Measurements from ENCODE around the gene PCDHGC3.
A peak's percentile ranks its signal among the peaks of the same experiment; 100 is the strongest.
"Not testable (repeated sequence)": the region's sequence is repeated elsewhere in the genome, so short reads cannot be mapped to it uniquely, and the experiment has no call there.

PCDHGC3 gene

DNA sequence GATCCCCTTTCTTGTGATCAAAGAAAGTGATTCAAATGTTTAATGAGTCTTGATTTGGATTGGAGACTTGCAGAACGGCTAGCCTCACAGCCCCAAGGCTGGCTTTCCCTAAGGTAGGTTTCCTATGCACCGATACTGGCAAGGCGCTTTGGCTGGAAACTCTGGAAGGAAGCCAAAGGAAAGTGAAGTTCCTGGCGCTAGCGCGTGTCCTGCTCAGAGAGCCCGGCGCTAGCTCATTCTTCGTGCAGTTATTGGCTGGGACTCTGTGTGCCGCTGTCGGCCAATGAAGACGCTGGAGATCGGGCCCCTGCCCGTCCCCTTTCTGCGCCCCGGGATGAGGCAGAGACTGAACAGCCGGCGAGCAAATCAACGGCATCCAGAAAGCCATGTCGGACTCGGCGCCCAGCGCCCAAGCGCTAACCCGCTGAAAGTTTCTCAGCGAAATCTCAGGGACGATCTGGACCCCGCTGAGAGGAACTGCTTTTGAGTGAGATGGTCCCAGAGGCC is at the start of gene PCDHGC3:
Gene PCDHGC3 (plus strand): TSS at position 342 of the 507 bp plus-strand sequence. CDS start 151 bp downstream, at position 493.
- peak; percentile 72 to 77 for DNase-seq

DNA sequence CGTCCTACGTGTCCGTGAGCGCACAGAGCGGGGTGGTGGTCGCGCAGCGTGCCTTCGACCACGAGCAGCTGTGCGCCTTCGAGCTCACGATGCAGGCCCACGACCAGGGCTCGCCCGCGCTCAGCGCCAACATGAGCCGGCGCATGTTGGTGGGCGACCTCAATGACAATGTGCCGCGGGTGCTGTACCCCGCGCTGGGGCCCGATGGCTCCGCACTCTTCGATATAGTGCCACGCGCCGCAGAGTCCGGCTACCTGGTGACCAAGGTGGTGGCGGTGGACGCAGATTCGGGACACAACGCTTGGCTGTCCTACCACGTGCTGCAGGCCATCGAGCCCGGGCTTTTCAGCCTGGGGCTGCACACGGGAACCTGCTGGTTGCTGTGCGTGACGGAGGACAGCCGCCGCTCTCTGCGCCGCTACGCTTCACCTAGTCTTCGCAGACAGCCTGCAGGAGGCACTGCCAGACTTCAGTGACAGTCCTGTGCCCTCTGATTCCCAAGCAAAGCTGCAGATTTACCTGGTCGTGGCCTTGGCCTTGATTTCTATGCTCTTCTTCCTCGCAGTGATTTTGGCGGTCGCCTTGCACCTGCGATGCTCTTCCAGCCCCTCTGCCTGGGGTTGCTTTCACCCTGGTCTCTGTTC is 47.9 kb upstream of the PCDHGC3 start:
- DNase-seq: no peak

DNA sequence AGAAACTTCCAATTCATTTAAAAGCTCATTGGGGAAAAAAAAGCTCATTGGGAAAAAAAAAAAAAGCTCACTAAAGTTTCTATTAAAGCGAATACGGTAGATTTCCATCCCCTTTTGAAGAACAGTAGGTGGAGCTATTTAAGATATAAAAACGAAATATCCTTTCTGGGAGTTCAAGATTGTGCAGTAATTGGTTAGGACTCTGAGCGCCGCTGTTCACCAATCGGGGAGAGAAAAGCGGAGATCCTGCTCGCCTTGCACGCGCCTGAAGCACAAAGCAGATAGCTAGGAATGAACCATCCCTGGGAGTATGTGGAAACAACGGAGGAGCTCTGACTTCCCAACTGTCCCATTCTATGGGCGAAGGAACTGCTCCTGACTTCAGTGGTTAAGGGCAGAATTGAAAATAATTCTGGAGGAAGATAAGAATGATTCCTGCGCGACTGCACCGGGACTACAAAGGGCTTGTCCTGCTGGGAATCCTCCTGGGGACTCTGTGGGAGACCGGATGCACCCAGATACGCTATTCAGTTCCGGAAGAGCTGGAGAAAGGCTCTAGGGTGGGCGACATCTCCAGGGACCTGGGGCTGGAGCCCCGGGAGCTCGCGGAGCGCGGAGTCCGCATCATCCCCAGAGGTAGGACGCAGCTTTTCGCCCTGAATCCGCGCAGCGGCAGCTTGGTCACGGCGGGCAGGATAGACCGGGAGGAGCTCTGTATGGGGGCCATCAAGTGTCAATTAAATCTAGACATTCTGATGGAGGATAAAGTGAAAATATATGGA is 45.2 kb upstream of the PCDHGC3 start, which contains the start of gene PCDHGA12:
Gene PCDHGA12 (plus strand): TSS at position 176 of the 782 bp plus-strand sequence. CDS start 253 bp downstream, at position 429.
- peak; percentile 73 to 82 for DNase-seq

DNA sequence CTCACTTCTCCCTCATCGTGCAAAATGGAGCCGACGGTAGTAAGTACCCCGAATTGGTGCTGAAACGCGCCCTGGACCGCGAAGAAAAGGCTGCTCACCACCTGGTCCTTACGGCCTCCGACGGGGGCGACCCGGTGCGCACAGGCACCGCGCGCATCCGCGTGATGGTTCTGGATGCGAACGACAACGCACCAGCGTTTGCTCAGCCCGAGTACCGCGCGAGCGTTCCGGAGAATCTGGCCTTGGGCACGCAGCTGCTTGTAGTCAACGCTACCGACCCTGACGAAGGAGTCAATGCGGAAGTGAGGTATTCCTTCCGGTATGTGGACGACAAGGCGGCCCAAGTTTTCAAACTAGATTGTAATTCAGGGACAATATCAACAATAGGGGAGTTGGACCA is 44.5 kb upstream of the PCDHGC3 start:
- peak in 1 of 2 donors; percentile 16 for DNase-seq

DNA sequence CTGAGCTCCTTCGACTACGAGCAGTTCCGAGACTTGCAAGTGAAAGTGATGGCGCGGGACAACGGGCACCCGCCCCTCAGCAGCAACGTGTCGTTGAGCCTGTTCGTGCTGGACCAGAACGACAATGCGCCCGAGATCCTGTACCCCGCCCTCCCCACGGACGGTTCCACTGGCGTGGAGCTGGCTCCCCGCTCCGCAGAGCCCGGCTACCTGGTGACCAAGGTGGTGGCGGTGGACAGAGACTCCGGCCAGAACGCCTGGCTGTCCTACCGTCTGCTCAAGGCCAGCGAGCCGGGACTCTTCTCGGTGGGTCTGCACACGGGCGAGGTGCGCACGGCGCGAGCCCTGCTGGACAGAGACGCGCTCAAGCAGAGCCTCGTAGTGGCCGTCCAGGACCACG is 43.5 kb upstream of the PCDHGC3 start:
- not testable (repeated sequence) for DNase-seq

DNA sequence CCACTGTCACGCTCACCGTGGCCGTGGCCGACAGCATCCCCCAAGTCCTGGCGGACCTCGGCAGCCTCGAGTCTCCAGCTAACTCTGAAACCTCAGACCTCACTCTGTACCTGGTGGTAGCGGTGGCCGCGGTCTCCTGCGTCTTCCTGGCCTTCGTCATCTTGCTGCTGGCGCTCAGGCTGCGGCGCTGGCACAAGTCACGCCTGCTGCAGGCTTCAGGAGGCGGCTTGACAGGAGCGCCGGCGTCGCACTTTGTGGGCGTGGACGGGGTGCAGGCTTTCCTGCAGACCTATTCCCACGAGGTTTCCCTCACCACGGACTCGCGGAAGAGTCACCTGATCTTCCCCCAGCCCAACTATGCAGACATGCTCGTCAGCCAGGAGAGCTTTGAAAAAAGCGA is 43.0 kb upstream of the PCDHGC3 start:
- DNase-seq: not testable (repeated sequence)

DNA sequence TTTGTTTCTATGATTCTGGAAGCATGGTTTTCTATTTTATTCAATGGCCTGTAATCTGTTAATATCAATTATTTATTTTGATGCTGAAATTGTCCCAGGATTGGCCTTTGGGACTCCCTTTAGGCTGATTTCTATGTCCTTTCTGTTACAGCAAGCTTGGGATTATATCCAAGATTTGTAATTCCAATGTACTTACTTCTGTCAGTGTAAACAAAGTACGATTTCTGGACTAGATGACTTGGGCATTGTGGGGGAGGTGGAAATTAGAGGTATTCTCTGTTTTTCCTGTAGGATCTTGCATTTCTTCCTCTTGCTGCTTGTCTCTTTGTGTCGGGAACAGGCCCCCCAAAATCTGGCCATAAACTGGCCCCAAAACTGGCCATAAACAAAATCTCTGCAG is 41.8 kb upstream of the PCDHGC3 start:
- no peak for DNase-seq

DNA sequence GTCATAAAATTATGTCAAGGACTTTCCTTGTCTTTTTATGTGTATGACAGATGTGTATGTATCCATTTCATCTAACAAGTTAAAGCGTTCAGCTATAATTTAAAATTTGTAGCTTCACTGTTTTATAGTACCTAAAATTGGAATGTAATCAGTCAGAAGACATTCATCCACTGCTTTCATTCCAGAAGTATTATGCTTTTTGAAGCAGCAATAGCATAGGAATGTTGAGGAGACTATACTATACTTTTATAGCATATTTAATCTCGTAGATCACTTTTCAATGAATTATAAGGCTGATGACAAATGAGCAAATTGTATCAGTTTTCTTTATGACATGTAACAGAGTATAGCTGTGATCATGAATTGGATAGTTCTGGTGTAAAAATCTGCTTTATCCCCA is 38.5 kb upstream of the PCDHGC3 start:
- no peak for DNase-seq

DNA sequence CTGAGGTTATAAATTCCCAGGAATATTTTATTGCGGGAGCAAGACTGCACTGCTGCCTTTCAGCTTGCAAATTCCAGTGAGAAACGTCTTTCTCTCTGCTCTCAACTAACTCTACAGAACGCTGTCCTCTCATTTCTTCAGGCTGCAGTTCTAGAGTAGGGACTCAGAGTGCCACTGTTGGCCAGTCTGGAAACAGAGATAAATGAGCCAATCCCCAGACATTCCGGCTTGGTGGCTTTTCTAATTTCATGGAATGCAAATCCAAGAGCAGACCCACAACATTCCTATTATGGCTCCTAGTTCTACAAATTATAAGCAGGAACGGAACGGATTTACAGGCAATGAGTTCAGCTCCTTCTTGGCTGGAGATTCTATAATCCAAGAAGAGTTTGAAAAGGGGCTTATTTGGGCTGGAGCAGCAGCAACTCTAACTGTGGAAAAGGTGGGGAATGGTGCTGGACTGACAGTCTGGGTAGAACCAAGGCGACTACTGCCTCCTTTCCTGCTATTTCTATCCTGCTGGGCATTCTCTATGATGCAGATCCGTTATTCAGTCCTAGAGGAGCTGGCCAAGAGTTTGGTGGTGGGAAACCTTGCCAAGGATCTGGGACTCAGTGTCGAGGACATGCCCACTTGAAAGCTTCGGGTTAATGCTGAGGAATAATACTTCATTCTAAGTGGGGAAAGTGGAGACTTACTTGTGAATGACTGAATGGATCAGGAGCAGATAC is 36.2 kb upstream of the PCDHGC3 start:
- DNase-seq: no peak

DNA sequence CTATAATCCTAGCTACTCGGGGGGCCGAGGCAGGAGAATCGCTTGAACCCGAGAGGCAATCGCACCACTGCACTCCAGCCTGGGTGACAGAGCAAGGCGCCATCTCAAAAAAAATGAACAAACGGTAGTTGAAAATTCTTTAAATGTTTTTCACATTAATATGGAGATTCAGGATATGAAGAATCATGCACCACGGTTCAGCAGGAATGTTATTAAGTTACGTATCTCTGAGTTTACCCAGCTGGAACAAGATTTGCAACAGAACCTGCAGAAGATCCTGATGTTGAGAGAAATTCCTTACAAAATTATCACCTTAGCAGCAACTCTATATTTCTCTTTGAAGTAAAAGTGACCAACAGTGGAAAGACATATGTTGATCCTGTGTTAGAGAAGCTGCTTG is 35.4 kb upstream of the PCDHGC3 start:
- DNase-seq: no peak

DNA sequence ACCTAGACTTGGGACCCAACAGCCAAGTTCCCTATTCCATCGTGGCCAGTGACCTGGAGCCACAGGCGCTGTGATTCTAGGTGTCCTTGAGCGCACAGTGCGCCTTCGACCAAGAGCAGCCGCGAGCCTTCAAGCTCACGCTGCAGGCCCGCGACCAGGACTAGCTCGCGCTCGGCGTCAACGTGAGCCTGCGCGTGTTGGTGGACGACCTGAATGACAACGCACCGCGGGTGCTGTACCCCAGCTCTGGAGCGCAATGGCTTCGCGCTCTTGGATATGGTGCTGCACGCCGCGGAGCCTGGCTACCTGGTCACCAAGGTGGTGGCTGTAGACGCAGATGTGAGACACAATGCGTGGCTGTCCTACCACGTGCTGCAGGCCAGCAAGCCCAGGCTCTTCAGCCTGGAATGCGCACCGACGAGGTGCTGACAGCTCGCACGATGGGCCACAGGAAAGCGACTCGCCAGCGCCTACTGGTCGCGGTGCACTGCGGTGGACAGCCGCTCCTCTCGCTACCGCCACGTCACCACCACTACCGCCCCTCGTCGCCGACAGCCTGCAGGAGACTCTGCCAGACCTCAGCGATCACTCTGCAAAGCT is 34.1 kb upstream of the PCDHGC3 start:
- no peak for DNase-seq

DNA sequence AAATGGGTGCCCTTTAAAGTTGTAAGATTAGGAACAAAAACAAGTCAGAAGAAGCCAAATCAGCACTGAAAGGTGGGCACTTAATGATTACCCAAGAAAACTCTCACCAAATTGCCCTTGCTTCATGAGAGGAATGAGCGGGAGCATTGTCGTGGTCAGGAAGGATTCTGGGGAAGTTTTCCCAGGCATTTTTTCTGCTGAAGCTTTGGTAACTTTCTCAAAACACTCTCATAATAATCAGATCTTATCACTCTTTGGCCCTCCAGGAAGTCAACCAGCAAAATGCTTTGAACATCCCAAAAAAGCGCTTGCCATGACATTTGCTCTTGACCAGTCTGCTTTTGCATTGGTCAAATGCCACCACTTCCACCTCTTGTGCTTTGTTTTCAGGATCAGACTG is 10.4 kb upstream of the PCDHGC3 start:
- DNase-seq: no peak

DNA sequence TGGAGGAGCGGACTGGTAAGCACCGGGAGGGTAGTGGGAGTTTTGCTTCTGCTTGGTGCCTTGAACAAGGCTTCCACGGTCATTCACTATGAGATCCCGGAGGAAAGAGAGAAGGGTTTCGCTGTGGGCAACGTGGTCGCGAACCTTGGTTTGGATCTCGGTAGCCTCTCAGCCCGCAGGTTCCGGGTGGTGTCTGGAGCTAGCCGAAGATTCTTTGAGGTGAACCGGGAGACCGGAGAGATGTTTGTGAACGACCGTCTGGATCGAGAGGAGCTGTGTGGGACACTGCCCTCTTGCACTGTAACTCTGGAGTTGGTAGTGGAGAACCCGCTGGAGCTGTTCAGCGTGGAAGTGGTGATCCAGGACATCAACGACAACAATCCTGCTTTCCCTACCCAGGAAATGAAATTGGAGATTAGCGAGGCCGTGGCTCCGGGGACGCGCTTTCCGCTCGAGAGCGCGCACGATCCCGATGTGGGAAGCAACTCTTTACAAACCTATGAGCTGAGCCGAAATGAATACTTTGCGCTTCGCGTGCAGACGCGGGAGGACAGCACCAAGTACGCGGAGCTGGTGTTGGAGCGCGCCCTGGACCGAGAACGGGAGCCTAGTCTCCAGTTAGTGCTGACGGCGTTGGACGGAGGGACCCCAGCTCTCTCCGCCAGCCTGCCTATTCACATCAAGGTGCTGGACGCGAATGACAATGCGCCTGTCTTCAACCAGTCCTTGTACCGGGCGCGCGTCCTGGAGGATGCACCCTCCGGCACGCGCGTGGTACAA is 556 bp downstream of the PCDHGC3 start:
- DNase-seq: peak; percentile 18 to 25

DNA sequence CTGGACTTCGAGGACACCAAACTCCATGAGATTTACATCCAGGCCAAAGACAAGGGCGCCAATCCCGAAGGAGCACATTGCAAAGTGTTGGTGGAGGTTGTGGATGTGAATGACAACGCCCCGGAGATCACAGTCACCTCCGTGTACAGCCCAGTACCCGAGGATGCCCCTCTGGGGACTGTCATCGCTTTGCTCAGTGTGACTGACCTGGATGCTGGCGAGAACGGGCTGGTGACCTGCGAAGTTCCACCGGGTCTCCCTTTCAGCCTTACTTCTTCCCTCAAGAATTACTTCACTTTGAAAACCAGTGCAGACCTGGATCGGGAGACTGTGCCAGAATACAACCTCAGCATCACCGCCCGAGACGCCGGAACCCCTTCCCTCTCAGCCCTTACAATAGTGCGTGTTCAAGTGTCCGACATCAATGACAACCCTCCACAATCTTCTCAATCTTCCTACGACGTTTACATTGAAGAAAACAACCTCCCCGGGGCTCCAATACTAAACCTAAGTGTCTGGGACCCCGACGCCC is 1.3 kb downstream of the PCDHGC3 start:
- no peak for DNase-seq

DNA sequence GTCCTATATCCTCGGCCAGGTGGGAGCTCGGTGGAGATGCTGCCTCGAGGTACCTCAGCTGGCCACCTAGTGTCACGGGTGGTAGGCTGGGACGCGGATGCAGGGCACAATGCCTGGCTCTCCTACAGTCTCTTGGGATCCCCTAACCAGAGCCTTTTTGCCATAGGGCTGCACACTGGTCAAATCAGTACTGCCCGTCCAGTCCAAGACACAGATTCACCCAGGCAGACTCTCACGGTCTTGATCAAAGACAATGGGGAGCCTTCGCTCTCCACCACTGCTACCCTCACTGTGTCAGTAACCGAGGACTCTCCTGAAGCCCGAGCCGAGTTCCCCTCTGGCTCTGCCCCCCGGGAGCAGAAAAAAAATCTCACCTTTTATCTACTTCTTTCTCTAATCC is 2.0 kb downstream of the PCDHGC3 start:
- DNase-seq: no peak

DNA sequence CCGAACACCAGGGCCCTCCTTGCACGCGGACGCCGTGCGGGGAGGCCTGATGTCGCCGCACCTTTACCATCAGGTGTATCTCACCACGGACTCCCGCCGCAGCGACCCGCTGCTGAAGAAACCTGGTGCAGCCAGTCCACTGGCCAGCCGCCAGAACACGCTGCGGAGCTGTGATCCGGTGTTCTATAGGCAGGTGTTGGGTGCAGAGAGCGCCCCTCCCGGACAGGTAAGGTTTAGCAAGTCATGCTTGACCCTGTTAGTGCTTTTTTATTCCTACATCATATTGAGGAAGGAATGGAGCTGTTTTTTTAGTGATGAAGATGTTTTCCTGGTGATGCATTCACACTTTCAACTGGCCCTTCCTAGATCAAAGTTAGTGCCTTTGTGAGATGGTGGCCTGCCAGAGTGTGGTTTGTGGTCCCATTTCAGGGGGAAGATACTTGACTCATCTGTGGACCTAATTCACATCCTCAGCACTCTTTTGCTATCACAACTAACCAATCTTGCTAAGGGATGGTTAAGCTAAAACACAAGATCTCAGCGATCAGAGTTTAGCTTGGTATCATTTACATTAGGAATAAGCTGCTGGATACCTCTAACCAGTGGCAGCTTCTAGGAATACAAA is 2.7 kb downstream of the PCDHGC3 start:
- DNase-seq: no peak

DNA sequence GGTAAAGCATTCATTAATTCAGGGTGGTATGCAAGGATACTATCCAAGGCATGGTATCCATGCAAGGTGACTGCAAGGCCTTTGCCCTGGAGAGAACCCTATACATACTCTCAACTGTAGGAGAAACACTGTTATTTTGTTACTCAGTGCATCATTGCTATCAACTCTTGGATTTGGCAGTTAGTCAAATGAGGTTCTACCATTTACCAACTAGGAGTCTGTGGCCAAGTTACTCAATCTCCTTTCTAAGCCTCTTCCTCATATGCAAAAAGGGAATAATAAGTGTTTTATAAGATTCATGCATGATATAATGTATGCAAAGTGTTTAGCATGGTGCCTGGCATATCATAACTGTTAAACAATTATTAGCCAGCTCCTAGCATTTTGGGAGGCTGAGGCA is 4.0 kb downstream of the PCDHGC3 start:
- DNase-seq: peak in 1 of 2 donors; percentile 21

DNA sequence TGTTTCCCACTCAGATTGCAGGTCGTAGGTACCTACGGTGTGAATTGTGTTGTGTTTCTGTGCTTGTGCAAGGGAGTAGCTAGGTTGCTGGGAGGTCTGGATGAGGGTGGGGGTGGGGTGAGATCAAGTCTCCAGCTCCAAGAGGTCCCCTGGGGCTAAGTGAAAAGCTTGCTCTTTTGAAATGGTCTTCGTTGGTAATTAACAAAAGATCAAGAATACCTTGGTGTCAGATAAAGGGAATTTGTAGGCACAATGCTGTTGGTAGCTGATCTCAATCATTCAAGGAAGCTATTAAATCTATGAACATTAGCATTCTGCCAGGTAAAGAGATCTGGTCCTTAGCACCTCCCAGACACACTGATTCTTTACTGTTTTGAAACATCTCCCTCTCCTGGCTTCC is 8.1 kb downstream of the PCDHGC3 start:
- DNase-seq: no peak

DNA sequence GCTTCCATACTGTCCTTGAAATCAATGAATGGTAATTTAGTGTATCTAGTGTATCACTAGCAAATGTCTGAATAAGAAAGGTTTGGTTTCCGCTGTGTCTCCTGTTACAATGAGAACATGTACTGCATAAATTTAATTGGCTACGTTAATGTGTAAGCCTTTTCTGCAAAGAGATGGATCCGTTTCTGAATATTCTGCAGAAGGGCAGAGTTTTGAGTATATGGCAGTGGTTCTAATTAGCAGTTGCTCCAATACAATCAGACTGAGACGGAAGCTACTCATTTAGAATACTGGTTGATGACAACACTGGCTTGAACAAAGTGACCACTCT is 8.5 kb downstream of the PCDHGC3 start:
- no peak for DNase-seq

DNA sequence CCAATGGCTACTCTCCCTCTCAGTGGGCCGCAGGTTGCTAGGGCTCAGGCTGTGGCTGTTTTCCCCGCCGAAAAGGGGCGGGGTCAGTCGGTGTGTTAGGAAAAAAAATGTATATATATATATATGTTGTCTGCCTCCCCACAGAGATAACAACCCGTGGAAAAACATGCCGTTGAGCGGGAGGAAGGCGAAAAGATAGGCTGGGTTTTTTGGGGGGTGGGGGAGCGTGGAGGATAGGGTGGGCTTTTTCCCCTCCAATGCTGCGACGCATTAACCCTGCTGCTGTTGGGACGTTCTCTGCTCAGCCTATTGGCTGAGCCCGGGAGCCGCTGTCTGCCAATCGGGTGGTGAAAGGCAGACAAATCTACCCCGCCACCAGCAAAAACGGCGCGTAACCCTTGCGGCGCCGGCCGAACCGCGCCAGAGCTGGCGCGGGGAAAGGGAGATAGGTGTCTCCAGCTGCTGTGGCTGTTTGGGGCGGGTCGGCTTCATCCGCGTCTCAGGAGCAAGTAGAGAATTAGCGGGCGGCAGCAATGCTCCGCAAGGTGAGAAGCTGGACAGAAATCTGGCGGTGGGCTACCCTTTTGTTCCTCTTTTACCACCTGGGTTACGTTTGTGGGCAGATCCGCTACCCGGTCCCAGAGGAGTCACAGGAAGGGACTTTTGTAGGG is 9.0 kb downstream of the PCDHGC3 start, which contains the start of gene PCDHGC4:
Gene PCDHGC4 (plus strand): TSS at position 390 of the 671 bp plus-strand sequence. CDS start 144 bp downstream, at position 534.
- DNase-seq: no peak

Data from inflammatory macrophage treated with lipopolysaccharide for 1 hour (primary cell).